Natural killer cell treated with Interleukin-12 subunit alpha and Interleukin-12 subunit beta and Interleukin-15 and Interleukin-18, amount 100 ng/mL, for 72 hours (primary cell): ENCODE data around the gene CLSTN3. TPM values are rescaled to one million over a fixed set of nuclear protein-coding genes. Genes with fewer than 3 reads are reported as not detected.
"Not testable (repeated sequence)": the region's sequence is repeated elsewhere in the genome, so short reads cannot be mapped to it uniquely, and the experiment has no call there.

Source experiments
- ATAC-seq, 2 donors: fragments of 150-1000 bp; cut with Tn5 transposase in 1 of 2; sonication (Bioruptor Pico), chemical (Tn5 transposase) in 1 of 2; 2 replicates each; pipeline ENCODE4 v1.10.0; 2021
- DNase-seq: peaks from one replicate; pipeline ENCODE4 v3.0.0; 2022; ENCODE audit warnings: low spot score
- H3K27ac Mint-ChIP-seq, 2 donors: 1 replicate in 1 of 2; 2 replicates in 1 of 2; pipeline ENCODE4 v1.8.0; 2022; ENCODE audit warnings: mixed read lengths in 2 of 2, mild to moderate bottlenecking in 1 of 2, moderate library complexity in 1 of 2
- H3K27me3 Mint-ChIP-seq, 2 donors: 1 replicate in 1 of 2; 2 replicates in 1 of 2; pipeline ENCODE4 v1.8.0; 2022; ENCODE audit warnings: mixed read lengths in 2 of 2
- H3K36me3 Mint-ChIP-seq: one replicate; pipeline ENCODE4 v1.8.0; 2022; ENCODE audit warnings: mixed read lengths
- H3K4me1 Mint-ChIP-seq, 2 donors: 1 replicate in 1 of 2; 2 replicates in 1 of 2; pipeline ENCODE4 v1.8.0; 2022; ENCODE audit warnings: low read depth in 2 of 2, mixed read lengths in 2 of 2, mild to moderate bottlenecking in 1 of 2
- H3K4me3 Mint-ChIP-seq: one replicate; pipeline ENCODE4 v1.8.0; 2022; ENCODE audit warnings: mixed read lengths
- H3K9me3 Mint-ChIP-seq: 2 replicates; pipeline ENCODE4 v1.8.0; 2022; ENCODE audit warnings: mixed read lengths
- total RNA-seq, 2 donors: library from RNA; stranded (reverse); gene quantifications; one replicate each; pipeline ENCODE4 v1.2.3, GENCODE V29; 2022

Gene CLSTN3
- total RNA-seq, 2 donors from 2014 or later = 36.3 to 40.0 TPM

DNA sequence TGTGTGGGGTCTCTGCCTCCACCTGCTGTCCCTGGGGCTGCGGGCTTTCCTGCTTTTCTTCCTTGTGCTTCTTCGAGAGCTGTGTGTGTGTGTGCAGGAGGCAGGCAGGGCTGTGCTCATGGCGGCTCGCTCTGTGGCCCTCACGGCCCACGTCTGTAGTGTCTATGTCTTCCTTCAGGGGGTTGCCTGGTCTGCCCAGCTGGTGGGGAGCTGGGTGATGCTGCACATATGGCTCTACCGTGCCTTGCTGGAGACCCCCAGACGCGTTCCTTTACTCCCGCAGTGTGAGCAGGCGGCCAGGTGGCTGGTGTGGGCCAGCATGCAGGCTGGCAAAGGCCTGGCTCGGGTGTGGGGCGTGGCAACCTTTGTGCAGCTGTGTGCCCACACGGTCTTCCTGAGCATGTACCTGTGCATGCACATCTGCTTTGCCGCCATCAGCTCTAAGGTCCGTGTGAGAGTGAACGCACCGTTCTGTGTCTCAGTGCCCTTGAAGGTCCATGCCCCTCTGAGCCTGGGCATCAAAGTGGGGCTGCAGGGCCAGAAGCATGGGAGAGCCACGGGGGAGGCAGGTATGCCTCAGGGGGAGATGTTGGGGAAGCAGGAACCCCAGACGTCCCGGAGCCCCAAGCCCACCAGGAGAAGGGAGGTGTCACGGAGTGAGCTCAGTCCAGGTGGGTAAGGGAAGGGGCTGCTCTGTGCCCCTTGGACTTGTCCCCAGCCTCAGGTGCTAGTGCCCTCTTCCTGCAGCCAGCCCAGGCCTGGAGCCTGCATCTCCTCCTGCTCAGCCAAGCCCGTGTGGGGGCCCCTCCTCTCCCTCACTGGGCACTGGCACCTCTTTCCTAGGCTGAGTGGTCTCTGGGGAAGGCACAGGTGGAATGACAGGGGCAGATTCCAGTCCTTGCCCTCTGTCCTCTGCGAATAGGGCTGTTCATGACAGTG is 26.4 kb downstream of the CLSTN3 start:
- peaks cover 0 to under 1% of the 10 kb centered on the region in 2 donors for H3K27me3 Mint-ChIP-seq
- no peak overlapping the region for H3K27ac Mint-ChIP-seq
- H3K4me1 Mint-ChIP-seq = peaks cover 0 to 4% of the 10 kb centered on the region in 2 donors
- H3K9me3 Mint-ChIP-seq = no peaks in the 10 kb centered on the region
- no peaks in the 10 kb centered on the region for H3K36me3 Mint-ChIP-seq
- H3K4me3 Mint-ChIP-seq = no peak overlapping the region
- no peak for DNase-seq
- ATAC-seq = no peak

DNA sequence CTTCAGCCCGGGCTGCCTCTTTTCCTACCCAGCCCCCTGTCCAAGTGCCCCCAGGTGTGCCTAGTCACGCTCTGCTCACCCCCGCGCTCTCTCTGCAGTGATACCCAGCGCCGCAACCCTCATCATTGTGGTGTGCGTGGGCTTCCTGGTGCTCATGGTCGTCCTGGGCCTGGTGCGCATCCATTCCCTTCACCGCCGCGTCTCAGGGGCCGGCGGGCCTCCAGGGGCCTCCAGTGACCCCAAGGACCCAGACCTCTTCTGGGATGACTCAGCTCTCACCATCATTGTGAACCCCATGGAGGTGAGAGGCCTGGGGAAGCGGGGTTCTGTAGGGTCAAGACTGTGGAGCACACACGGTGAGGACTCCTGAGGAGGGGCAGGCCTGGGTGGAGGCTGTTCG is 27.2 kb downstream of the CLSTN3 start:
- peaks cover 0 to 4% of the 10 kb centered on the region in 2 donors for H3K4me1 Mint-ChIP-seq
- no peaks in the 10 kb centered on the region for H3K36me3 Mint-ChIP-seq
- no peaks in the 10 kb centered on the region for H3K9me3 Mint-ChIP-seq
- peaks cover 4 to 7% of the 10 kb centered on the region in 2 donors for H3K27me3 Mint-ChIP-seq
- ATAC-seq = no peak
- no peak overlapping the region for H3K4me3 Mint-ChIP-seq
- no peak overlapping the region for H3K27ac Mint-ChIP-seq
- no peak for DNase-seq

DNA sequence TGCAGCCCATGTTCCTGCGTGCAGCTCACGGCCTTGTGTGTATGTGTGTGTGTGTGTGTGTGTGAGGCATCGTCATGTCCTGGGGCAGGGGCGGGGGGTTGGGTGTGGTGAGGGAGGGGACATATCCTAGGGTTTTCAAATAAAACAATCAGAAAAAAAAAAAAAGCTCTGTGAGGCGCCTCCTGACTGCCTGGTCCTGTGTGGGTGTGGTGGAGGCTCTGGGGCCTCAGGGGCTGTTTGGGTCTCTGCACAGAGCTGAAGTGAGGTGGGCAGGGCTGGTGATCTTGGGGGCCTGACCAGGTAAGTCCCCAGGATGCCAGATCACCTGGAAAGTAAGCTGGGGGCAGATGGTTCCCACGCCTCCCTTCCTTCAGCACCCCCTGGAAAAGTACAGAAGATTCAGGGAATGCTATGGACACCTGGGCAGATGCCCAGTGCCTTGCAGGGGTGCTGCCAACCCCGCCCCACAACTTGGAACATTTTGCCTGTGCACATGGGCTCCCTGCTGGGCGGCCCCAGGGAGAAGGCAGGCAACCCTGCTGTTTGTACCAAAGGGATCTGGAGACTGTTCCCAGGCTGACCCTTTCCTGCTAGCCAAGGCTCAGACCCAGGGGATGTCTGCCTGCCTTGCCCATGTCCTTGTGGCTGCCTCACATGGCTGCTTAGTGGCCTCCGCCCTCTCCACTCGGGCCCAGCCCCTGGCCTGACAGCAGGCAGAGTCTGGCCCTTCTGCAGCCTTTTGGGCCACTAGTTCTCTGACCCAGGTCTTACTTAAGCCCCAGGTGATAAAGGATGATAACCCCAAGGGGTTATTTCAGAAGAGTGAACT is 28.8 kb downstream of the CLSTN3 start:
- no peaks in the 10 kb centered on the region for H3K36me3 Mint-ChIP-seq
- DNase-seq (no peak), ATAC-seq (no peak)
- H3K4me1 Mint-ChIP-seq = peaks cover 0 to 8% of the 10 kb centered on the region in 2 donors
- no peak overlapping the region for H3K4me3 Mint-ChIP-seq
- H3K27ac Mint-ChIP-seq = no peak overlapping the region
- H3K9me3 Mint-ChIP-seq = no peaks in the 10 kb centered on the region
- peaks cover 9 to 12% of the 10 kb centered on the region in 2 donors for H3K27me3 Mint-ChIP-seq

DNA sequence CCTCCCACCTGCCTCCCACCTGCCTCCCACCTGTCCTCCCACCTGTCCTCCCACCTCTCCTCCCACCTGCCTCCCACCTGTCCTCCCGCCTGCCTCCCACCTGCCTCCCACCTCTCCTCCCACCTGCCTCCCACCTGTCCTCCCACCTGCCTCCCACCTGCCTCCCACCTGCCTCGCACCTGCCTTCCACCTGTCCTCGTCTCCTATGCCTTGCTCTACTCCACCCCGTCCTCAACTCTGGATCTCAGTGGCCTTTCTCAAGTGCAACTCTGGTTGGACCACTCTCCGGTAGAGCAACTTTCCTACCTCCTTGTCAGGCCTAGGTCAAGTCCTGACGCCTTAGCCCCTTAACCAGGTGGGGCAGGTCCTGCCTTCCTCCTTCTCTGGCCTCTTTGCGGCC is 30.0 kb downstream of the CLSTN3 start:
- Mint-ChIP-seq H3K4me3 (no peak overlapping the region), H3K9me3 (no peaks in the 10 kb centered on the region), H3K27me3 (peaks cover 12 to 15% of the 10 kb centered on the region in 2 donors), H3K4me1 (peaks cover 0 to 8% of the 10 kb centered on the region in 2 donors), H3K27ac (no peak overlapping the region), H3K36me3 (no peaks in the 10 kb centered on the region)
- DNase-seq = no peak
- no peak for ATAC-seq

DNA sequence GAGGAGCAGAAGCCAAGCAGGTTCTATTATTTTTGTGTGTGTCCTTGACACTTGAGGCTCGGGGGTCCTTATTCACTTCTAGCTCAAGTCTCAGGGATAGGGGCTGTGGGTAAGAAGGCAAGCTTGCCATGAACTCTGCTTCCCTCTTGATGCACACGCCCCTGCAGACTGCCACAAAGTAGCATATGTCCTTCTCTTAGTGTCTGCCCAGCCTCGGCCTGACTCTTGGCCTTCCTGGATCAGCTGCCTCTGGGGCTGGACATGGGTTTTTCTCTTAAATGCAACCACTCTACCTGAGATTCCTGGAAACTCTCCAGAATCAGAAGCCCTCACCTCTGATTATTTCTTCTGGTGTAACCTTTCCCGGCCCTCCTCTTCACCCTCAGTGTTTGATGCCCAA is 31.2 kb downstream of the CLSTN3 start:
- DNase-seq = no peak
- peaks cover 19% of the 10 kb centered on the region in 2 donors for H3K27me3 Mint-ChIP-seq
- peaks cover 0 to 8% of the 10 kb centered on the region in 2 donors for H3K4me1 Mint-ChIP-seq
- no peaks in the 10 kb centered on the region for H3K36me3 Mint-ChIP-seq
- ATAC-seq = no peak
- H3K4me3 Mint-ChIP-seq = no peak overlapping the region
- no peaks in the 10 kb centered on the region for H3K9me3 Mint-ChIP-seq
- no peak overlapping the region for H3K27ac Mint-ChIP-seq

DNA sequence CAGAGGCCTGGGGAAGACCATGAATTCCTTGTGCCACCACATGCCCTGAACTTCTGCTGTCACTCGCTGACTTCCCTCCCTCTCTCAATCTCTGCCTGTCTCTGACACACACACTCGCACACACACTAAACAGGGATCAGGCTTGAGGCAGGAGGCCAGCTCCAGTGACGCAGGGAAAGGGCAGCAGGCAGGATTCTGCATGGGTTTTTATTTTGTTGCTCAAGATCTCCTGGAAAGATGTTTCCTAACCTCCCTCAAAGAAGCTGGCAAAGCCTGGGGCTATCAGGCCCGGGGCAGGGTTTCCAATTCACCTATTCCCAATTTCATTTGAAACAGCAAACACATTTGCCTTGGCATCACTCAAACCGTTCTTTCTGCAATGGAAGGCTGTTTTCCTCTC is 31.6 kb downstream of the CLSTN3 start:
- Mint-ChIP-seq H3K36me3 (no peaks in the 10 kb centered on the region), H3K4me1 (peaks cover 0 to 8% of the 10 kb centered on the region in 2 donors), H3K4me3 (no peak overlapping the region), H3K27ac (no peak overlapping the region), H3K27me3 (peaks cover 22% of the 10 kb centered on the region in 2 donors), H3K9me3 (no peaks in the 10 kb centered on the region)
- DNase-seq (no peak), ATAC-seq (no peak)

DNA sequence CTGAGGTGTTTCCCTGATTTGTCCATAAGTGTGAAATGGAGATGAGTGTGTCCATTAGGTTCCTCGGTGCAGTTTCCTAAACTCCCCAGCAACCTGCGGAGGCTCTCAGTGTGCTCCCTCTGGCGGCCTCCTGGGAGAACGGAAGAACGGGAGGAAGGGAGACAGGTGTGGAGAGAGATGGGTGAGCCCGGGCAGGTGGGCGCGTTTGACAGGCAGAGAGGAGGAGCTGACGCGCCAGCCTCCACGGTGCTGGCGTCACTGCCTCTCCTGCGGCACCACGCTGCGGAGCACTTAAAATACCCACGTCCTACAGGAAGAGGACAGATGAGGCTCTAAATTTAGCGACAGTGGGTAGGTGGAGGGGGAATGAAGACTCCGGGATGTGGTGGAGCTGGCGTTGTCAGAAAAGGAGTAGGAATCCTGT is 32.5 kb downstream of the CLSTN3 start:
- Mint-ChIP-seq H3K4me1 (peaks cover 0 to 8% of the 10 kb centered on the region in 2 donors), H3K27me3 (peaks cover 22 to 24% of the 10 kb centered on the region in 2 donors)

DNA sequence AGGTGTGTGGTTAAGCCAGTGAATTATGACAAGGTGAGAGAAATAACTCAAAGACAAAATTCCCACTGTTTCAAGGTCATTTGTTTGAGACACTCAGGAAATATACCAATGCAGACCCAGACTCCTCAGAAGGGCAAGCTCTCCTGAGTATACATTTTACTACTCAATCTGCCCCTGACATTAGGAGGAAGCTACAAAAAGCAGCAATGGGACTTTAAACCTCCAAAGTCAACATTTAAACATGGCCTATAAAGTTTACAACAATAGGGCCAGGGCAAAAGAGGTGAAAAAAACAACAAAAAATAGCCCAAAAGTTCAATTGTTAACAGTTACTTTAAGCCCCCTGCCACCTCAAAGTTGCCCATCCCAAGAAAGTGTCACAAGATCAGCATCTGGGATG is 39.8 kb downstream of the CLSTN3 start:
- H3K27me3 Mint-ChIP-seq = peaks cover 20 to 23% of the 10 kb centered on the region in 2 donors
- no peaks in the 10 kb centered on the region for H3K4me1 Mint-ChIP-seq
- peaks cover 11% of the 10 kb centered on the region for H3K36me3 Mint-ChIP-seq
- no peak for DNase-seq
- no peak overlapping the region for H3K4me3 Mint-ChIP-seq
- ATAC-seq = no peak
- no peak overlapping the region for H3K27ac Mint-ChIP-seq
- no peaks in the 10 kb centered on the region for H3K9me3 Mint-ChIP-seq

More for the DNA sequence above, 32.5 kb downstream of the CLSTN3 start:
- H3K36me3 Mint-ChIP-seq = no peaks in the 10 kb centered on the region
- DNase-seq (no peak), ATAC-seq (no peak)
- no peak overlapping the region for H3K4me3 Mint-ChIP-seq
- H3K9me3 Mint-ChIP-seq = no peaks in the 10 kb centered on the region
- no peak overlapping the region for H3K27ac Mint-ChIP-seq

DNA sequence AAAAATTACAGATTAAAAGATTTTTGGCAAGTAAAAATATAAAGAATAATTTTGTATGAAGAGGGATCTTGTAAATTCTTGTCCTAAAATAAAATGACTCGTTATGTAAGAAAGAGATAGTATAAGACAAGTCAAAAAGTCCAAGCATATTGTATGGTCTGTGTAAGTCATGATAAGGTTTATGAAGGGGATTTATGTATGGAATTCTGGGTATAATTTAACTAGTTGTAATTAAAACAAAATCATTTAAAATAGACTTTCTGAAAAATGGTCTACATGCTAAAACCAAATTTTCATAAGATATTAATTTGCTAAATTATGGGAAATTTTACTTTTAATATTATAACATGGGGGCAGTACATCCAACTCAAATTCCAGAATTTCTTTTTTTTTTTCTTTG is 41.7 kb downstream of the CLSTN3 start:
- H3K9me3 Mint-ChIP-seq = no peaks in the 10 kb centered on the region
- H3K4me1 Mint-ChIP-seq = no peaks in the 10 kb centered on the region
- ATAC-seq = no peak
- no peak overlapping the region for H3K4me3 Mint-ChIP-seq
- peaks cover 11% of the 10 kb centered on the region for H3K36me3 Mint-ChIP-seq
- peaks cover 24% of the 10 kb centered on the region in 2 donors for H3K27me3 Mint-ChIP-seq
- DNase-seq = no peak
- no peak overlapping the region for H3K27ac Mint-ChIP-seq

DNA sequence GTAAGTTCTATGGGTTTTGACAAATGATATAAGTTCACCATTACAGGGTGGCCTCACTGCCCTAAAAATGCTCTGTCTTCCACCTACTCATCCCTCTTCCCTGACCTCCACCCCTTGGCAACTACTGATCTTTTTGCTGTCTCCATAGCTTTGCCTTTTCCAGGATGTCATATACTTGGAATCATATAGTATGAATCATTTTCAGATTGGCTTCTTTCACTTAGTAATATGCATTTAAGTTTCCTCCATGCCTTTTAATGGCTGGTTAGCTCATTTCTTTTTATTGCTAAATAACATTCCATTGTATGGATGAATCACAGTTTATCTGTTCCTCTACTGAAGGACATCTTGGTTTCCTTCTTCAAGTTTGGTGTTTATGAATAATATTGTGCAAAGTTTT is 45.3 kb downstream of the CLSTN3 start:
- H3K27me3 Mint-ChIP-seq = peaks cover 32 to 41% of the 10 kb centered on the region in 2 donors
- DNase-seq (no peak), ATAC-seq (no peak)
- H3K36me3 Mint-ChIP-seq = no peaks in the 10 kb centered on the region
- no peak overlapping the region for H3K4me3 Mint-ChIP-seq
- H3K4me1 Mint-ChIP-seq = no peaks in the 10 kb centered on the region
- no peaks in the 10 kb centered on the region for H3K9me3 Mint-ChIP-seq
- H3K27ac Mint-ChIP-seq = no peak overlapping the region

DNA sequence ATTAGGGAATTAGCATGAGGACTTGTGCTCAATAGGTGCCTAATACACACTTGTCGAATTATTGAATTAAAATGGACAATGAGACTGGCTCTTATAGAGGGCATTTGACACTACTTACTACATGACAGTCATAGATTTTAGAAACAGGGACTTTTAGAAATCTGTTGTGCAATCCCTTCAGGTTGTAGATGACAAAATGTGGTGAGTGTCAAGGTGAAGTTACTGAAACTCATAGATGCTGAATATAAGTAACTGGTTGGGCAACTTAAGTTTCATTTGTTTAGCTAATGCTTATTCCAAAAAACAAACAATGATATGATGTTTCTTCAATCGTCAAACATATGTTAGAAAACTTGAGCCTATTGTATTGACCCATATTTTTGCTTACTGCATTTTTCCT is 46.4 kb downstream of the CLSTN3 start:
- peaks cover 30 to 41% of the 10 kb centered on the region in 2 donors for H3K27me3 Mint-ChIP-seq
- H3K4me3 Mint-ChIP-seq = no peak overlapping the region
- H3K27ac Mint-ChIP-seq = no peak overlapping the region
- ATAC-seq (no peak), DNase-seq (no peak)
- H3K36me3 Mint-ChIP-seq = no peaks in the 10 kb centered on the region
- H3K9me3 Mint-ChIP-seq = no peaks in the 10 kb centered on the region
- no peaks in the 10 kb centered on the region for H3K4me1 Mint-ChIP-seq

DNA sequence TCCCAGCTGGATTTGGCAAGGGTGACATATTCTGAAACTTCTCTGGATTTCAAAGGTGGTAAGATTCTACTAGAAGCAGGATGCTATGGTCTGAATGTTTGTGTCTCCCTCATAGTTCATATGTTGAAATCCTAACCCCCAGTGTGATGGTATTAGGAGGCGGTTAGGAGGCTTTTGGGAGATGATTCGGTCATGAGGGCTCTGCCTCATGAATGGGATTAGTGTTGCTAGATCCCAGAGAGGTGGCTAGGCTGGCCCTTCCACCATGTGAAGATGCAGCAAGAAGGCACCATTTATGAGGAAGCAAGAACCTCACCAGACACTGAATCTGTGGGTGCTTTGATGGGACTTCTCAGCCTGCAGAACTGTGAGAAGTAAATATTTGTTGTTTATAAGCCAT is 48.3 kb downstream of the CLSTN3 start:
- ATAC-seq = no peak
- no peak overlapping the region for H3K27ac Mint-ChIP-seq
- H3K4me3 Mint-ChIP-seq = no peak overlapping the region
- DNase-seq = no peak
- peaks cover 25 to 49% of the 10 kb centered on the region in 2 donors for H3K27me3 Mint-ChIP-seq
- H3K36me3 Mint-ChIP-seq = no peaks in the 10 kb centered on the region
- H3K4me1 Mint-ChIP-seq = no peaks in the 10 kb centered on the region
- H3K9me3 Mint-ChIP-seq = no peaks in the 10 kb centered on the region

DNA sequence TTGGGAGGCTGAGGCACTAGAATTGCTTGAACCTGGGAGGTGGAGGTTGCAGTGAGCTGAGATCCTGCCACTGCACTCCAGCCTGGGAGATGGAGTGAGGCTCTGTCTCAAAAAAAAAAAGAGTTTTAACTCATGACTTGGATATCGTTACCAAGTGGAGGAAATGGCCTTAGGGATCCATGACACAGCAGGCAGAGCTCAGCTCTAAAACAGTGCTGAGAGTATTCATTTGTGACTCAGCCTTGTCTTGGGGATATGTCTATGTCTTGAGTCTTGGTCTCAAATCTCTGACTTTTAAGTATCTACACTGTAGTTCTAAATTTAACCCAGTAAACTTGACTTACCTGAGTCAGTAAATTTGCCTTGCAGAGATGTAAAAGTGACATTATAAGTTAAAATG is 50.5 kb downstream of the CLSTN3 start:
- Mint-ChIP-seq H3K27ac (no peak overlapping the region), H3K27me3 (peaks cover 16 to 37% of the 10 kb centered on the region in 2 donors), H3K4me3 (no peak overlapping the region), H3K4me1 (no peaks in the 10 kb centered on the region), H3K9me3 (no peaks in the 10 kb centered on the region), H3K36me3 (no peaks in the 10 kb centered on the region)
- DNase-seq = no peak
- no peak for ATAC-seq

DNA sequence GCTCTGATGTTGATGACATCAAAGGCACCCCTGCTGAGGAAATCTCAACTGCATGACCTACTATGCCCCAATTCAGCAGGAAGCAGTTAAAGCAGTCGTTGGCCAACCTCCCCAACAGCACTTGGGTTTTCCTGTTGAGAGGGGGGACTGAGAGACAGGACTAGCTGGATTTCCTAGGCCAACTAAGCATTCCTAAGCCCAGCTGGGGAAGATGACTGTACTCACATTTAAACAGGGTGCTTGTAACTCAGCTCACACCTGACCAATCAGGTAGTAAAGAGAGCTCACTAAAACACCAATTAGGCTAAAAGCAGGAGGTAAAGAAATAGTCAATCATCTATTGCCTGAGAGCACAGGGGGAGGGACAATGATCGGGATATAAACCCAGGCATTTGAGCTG is 55.9 kb downstream of the CLSTN3 start:
- H3K27ac Mint-ChIP-seq, H3K27me3 Mint-ChIP-seq, ATAC-seq, H3K9me3 Mint-ChIP-seq, H3K4me3 Mint-ChIP-seq, H3K36me3 Mint-ChIP-seq, DNase-seq: not testable (repeated sequence)
- peaks cover 15 to 18% of the 10 kb centered on the region in 2 donors for H3K4me1 Mint-ChIP-seq
